Measurements from ENCODE around the gene SH2B2.

Gene SH2B2

DNA sequence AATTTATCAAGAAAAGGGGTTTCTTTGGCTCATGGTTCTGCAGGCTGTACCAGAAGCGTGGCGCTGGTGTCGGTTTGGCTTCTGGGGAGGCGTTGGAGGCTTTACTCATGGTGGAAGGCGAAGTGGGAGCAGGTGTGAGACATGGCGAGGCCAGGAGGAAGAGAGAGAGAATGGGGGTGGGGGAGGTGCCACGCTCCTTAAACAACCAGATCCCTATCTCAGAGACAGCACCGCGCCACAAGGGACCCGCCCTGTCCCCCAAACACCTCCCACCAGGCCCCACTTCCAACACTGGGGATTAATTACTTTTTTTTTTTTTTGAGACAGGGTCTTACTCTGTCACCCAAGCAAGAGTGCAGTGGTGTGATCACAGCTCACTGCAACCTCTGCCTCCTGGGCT, 18.0 kb upstream of the SH2B2 start:
- DNase-seq, result no peak

DNA sequence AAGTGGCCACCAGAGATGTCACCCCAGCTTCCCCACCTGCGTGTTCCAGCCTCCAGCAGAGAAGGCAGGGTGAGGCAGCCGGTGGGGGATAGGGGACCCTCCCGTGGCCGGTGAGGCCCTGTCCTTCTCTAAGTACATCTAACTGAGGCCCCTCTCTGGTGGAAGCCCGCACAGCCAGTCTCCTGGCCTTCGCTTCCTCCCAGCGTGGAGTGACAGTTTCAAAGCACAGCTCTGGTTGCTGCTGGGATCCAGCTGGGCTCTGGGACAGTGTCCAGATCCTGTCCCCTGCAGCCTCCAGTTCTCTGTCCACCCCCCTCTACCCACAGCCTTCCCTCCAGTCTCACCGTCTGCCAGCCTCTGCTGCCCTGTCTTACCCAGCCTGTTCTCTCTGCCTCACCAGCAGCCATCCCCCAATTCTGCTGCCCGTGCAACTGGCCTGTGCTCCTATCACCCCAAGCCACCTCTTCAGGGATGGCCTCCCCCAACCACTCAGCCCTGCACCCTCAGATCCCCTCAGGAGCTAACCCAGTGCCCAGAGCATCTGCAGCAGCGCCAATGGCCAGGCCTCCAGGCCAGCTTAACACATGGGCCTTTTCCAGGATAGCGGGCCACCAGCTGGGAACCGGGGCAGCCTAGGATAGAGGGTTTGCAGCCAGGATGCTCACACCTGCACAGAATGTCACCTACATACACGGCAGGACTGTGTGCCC, 16.3 kb upstream of the SH2B2 start:
- DNase-seq, result no peak

DNA sequence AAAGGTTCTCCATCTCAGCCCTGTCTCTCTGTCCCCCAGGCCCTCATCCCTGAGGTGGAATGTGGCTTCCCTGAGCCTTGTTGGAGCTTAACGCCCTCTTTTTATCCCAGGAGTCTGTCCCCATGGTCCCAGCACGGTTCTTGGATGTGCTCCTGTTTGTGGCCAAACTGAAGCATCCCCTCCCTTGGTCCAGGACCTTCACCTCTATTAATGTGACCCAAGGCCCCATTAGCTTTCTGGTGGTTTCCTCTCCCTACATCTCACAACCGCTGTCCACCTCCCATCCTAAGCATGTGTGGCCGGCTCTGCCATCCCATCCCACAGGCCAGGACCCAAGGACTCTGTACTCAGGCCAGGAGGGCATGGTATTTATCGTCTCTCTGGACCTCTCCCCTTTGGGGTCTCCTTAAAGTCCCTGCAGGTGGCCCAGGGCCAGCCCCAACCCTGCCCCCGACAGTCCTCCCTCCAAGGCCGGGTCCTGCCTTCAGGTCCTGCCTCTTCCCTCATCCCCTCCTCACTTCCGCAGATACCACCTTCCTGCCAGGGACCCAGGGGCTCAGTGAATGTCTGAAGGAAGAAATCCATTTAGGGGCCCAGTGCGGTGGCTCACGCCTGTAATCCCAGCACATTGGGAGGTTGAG, 15.4 kb upstream of the SH2B2 start:
- no peak for DNase-seq

DNA sequence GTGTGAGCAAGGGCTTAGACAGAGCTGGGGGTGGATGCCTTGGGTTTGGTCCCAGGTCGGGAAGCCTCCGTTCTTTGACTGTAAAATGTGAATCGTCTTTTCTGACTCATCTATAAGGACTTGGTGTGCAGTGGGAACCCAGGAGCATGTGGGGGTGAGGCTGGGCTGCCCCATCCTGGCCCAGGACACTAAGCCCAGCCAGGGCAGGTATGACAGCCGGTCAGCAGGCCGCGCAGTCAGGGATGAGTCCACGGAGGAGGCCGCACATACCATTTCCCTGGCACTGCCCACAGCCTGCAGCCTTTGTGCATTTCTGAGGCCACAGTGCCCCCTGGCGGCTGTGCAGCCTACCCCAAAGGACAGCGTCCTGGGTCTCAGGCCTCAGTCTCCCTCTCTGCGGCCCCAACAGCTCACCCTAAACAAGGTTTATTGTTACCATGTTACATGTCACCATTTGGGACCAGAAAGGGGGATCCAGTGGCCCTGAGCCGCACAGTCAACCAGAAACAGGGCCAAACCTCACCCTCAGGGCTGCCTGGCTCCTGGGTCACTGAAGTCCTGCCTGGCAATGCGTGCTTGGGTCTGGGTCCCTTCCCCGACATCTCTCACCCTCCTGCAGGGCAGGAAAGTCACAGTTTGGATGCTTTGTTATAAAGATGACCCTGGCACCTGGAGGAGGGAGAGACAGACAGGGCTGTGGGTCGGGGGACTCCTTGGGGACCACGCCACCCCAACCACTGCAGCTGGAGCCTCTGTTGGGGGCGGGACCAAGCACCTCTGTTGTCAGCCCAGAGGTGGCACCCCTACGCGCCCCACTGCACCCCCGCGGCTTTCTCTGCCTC, 14.4 kb upstream of the SH2B2 start:
- peak; percentile 68 for DNase-seq

DNA sequence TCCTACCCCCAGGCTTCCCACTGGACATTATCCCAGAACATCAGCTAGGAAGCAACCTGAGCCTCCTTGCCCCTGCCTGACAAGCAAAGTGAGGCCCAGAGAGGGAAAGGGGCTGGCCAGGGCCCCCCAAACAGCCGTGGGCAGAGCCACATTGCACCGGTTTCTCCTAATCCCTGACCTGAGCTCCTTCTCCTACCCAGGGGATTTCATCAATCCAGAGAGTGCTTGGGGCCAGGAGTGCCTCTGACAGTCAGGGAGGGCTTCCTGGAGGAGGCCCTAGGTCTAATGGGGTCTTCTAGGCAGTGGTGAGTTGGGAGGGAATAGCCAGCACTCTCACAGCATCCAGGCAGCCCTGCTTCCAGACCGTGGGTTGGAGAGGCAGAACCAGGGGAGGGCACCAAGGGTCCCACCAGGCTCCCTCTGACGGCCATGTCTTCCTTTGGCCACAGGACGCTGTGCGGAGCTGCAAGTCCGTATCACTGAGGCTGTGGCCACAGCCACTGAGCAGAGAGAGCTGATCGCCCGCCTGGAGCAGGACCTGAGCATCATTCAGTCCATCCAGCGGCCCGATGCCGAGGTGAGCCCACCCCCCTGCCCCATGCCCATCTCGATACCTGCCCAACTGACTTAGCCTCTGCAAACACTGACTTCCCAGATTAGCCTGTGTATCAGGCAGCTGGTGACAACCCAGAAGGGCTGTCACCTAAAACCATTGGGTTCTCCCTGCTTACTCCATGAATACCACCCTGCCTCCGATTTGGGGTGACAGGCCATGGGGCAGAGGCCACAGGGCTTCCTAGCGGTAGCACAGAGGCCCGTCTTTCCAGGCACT, 13.5 kb upstream of the SH2B2 start:
- DNase-seq, result no peak

DNA sequence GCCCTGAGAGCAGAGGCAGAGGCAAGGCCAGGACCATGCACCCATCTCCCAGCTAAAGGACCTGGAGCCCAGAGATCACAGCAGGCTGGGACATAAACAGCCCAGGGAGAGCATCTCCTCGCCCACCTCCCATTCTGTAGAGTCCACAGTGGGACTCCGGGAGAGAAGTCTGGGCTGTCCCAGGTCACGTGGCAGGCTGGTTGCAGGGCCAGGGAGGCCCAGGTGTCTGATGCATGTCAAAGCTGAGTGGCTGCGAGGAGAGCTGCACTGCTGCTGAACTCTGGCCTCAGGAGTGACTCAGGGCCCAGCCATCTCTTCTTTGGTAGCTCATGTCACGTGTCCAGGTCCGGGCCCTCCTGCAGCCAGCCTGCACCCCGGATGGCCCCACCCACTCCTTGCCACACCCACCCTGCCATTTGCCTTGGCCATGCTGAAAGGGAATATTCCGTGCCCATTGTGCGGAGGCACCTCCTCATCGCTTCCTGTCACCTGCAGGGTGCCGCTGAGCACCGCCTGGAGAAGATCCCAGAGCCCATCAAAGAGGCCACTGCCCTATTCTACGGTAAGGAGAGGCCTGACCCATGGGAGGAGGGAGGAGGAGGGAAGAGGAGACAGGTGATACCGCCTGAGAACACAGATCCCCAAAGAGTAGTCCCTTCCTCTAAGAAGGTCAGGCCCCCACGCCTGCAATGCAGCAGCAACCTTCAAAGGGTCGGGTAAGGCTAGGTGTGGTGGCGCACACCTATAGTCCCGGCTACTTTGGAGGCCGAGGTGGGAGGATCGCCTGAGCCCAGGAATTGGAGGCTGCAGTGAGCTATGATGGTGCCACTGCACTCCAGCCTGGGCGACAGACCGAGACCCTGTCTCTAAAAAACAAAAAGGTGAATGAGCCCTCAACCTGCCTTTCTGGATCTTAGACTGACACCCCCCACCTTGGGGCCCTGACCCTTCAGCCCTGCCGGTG, 12.6 kb upstream of the SH2B2 start:
- DNase-seq, result no peak

DNA sequence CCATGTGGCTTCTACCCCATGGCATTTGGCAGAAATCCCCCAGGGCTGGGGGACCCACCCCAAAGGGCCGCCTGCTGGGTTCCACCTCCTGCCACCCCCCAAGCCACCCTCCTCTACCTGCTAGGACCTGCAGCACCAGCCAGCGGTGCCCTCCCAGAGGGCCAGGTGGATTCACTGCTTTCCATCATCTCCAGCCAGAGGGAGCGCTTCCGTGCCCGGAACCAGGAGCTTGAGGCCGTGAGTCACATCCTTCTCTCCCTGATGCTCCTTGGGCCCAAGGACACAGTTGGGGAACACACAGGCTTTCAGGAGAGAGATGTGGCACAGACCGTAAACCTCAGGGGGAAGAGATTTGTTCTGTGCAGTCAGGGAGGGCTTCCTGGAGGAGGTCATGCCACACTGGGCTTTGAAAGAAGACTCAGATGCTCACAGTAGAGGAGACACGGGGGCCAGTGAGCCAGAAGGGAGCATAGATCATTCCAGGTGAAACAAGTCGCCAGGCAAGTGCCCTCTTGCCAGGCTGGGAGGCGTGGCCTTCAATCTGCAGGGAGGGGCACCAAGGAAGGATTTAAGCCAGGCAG, 11.5 kb upstream of the SH2B2 start:
- DNase-seq, result no peak

DNA sequence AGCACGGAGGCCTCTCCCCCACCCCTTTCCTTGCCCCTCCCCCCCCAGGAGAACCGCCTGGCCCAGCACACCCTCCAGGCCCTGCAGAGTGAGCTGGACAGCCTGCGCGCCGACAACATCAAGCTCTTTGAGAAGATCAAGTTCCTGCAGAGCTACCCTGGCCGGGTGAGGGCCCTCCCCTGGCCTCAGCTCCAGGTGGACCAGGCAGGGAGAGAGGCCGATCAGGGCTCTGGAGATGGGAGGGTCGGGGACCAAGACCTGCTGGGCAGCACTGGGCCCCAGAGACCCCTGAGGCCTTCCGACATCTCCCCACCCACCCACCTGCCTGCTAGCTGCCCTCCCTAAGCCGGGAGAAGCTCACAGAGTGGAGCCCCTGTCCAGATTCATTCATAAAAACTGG, 8.8 kb upstream of the SH2B2 start:
- DNase-seq, result no peak

DNA sequence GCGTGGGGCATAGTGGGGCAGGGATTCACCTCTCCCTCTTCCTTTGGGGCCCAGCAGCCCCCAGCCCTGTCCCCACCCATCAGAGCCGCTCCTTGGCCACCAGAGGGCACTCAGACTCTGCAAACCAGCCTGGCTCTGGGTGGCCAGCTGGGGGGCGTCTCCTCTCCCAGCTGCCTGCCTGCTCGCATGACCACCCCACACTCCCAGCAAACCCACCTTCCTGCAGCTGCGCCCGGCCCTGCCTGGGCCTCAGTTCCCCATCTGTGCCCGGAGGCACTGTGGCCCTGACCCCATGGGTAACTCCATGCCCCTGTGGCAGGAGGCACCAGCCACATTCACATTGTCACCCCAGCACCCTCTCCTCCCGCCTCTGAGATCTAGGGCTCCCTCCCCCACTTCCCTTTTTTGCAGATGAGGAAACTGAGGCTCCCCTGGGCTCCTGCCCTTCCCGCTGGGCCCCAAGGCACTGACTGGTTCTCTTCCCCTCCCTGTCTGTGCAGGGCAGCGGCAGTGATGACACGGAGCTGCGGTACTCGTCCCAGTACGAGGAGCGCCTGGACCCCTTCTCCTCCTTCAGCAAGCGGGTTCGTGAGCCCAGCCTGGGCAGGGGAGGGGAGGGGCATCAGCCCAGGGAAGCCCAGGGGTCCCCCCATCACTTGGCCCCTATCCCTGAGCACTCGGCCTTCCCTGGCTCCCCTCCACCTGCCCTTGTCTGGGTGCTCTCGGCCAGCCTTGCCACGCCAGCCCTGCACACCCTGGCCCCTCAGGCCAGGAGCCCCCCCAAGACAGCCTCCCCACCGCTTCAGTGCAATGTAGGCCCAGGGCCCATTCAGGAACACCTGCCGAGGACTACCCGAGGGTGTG, 6.9 kb upstream of the SH2B2 start:
- peak; percentile 45 for DNase-seq

DNA sequence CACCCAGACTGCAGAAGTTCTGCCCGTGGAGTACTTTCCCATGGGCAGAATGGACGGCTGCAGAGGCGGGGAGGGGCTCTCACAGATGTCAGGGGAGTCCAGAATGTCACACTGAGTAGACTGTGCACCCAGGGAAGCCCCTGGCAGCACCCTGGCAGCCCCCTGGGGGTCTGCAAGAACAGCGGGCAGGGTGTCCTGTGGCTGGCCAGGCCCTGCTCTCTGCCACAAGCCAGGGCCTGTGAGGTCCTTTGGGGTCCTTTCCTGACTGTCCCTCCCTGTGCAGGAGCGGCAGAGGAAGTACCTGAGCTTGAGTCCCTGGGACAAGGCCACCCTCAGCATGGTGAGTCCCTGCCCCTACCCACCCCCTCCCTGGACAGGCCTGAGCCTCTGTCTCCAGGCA, 6.1 kb upstream of the SH2B2 start:
- no peak for DNase-seq

DNA sequence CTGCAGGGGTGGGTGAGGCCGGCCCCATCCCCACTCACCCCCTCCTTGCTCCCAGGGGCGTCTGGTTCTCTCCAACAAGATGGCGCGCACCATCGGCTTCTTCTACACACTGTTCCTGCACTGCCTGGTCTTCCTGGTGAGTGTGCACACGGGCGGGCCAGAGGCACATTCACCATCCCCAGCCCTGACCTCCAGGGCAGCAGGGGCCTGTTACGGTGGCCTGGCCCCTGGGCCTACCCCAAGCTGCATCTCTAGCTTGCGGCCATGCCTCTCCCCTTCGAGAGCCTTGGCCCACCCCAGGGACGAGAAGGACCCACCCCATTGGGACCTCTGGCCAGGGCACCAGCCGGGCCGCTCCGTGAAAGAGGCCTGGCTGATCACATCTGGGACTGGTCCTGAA, 4.9 kb upstream of the SH2B2 start:
- DNase-seq, result no peak

DNA sequence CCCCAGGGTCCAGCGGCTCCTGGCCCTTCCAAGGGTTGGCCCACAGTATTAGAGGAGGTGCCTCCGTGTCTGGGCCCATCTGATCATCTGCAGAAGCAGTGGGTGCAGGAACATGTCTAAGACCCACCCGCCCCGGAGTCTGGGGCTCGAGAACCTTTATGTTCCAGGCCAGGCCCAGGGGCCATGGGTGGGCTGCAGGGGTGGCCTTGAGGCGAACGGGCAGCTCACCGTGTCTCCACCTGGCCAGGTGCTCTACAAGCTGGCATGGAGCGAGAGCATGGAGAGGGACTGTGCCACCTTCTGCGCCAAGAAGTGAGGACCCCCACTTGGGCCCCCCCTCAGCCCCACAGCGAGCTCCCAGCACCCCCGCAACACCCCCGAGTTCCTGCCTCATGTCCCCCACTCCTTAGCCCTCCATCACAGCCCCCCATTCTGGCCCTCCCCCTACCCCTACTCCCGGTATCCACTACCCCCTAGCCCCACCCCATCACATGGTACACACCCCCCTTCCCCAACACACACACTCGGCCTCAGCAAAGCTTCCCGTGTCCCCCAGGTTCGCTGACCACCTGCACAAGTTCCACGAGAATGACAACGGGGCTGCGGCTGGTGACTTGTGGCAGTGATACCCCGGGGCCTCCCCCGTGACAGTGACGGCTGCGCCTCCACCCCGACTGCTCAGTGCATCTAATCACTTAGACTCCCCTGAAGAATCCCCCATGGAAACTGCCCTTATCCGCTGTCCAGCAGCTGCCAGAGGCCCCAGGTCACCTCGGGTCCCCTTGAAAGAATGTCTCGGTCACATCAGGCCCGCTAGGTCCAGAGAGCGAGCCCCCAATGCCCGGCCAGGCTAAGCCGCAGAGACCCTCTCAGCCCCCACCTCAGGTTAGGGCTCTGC, 4.0 kb upstream of the SH2B2 start:
- no peak for DNase-seq

DNA sequence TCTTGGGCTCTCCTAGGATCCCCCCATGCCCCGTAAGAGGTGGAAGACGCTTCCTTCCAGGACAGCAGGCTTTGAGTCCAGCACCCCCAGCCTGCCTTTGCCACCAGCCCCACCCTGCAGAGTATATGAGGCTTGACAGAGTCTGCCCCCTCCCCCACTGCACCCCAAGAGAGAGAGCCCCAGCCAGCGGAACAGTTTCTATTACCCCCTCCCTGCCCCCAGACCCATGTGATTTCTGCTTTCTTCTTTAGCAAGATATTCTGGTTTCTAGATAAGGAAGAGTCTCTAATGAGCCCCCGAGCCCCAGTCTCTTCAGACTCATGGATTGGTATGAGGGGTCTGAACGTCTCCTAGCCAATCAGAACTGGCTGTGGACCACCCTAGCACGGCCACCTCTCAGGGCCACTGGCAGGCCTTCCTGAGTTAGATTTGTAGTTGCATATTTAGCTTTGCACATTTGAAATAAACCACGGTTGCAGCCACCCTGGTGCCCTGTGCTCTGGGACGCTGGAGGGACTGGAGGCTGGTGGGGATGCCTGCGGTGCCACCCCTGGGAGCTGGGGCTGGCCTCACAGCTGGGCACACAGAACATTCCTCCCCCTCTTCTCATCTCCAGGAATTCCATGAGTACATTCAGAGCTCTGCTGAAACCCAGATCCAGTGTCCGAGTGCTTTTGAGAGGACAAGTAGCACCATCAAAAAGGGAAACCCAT, 3.0 kb upstream of the SH2B2 start:
- no peak for DNase-seq

DNA sequence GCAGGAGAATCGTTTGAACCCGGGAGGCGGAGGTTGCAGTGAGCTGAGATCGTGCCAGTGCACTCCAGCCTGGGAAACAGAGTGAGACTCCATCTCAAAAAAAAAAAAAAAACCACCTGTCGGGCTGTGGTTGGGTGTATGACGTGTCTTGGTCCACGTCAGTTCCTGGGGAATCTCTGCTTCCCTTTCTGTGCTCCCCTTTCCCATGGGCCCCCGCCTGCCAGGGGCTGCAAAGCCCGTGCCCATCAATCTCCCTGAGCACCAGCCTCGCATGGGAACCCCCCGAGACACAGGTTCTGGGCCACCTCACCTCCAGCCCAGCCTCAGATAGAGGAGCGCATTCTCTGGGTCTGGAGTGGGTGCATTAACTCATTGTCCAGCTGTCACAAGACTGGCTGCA, 2.3 kb upstream of the SH2B2 start:
- peak; percentile 12 for DNase-seq

DNA sequence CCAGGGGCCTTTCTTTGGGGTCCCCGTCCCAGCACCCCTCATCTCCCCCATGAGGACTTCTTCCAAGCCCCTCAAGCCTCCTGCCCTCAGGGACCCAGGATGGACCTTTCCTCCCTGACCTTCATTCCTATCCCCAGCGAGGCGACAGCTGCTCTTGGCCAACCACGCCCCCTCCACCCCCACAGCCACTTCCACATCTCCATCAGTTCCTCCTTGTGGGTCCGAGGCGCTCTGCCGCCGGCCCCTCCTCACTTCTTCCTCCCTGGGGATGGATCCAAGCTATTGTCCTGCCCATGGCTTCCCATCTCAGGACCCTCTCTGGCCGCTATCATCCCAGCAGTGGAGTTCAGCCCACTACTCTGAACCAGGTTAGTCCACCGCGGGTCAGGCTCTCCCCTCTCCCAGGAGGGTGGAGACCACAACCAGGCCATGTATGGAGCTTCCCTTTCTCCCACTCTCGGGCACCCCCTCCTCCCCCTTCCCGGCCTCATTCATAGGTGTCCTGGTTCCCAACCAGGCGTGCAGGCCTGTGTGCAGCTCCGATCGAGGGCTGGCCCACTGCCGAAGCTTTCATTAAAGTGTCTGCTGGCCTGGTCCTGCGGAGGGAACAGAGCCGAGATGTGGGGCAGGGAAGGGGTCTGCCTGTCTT, 1.7 kb upstream of the SH2B2 start:
- DNase-seq, result peak; percentile 70

DNA sequence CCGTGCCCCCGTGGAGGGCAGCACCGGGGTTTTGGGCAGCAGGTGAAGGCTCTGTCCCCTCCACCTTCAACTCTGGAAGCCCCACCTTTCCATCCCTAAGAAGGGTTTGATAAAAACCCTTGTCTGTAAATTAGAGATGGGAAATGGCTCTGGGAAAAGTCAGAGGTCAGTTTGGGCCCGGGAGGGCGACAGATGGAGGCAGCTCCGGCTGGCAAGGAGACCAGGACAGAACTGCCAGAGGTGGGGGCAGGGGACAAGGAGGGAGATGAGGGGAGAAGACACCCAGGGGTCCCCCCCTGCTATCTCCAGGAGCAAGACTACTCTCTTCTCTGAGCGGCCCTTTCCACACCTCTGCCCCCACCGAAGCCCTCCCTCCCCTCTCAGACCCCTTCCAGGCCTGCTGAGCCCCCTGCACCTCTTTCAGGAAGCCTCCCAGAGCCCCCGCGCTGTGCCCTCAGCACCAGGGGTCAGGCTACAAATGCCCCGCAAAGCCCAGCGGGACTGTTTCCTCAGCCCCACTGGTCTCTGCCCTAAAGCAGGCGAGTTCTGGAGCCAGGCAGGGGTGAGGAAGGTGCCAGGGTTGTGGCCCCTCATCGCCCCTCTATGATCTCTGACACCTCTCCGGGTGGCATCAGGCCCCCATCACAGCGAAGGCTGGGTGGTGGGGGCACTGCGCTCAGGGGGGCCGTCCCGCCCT, 980 bp upstream of the SH2B2 start:
- no peak for DNase-seq
